Measurements from ENCODE around the gene EOMES.

Gene EOMES

GRCh38 chr3:27723815-27724458 is 1.8 kb upstream of the EOMES start:
- no peak for DNase-seq (ENCODE audit: extremely low read depth, insufficient read length)
- H3K27me3 ChIP-seq (replicated peaks; ENCODE audit: control insufficient read depth, insufficient read depth, low read length) = peaks cover 2% of the 10 kb centered on the region
- no peak overlapping the region for H3K4me3 ChIP-seq (replicated peaks; ENCODE audit: low read depth, low read length)
- no peaks in the 10 kb centered on the region for H3K36me3 ChIP-seq (ENCODE audit: control insufficient read depth, insufficient read depth, low read length)
- TF ChIP-seq CTCF (IDR thresholded peaks at IDR 0.05; ENCODE audit: insufficient read depth, low read length, poor library complexity, severe bottlenecking) = no peak

DNA sequence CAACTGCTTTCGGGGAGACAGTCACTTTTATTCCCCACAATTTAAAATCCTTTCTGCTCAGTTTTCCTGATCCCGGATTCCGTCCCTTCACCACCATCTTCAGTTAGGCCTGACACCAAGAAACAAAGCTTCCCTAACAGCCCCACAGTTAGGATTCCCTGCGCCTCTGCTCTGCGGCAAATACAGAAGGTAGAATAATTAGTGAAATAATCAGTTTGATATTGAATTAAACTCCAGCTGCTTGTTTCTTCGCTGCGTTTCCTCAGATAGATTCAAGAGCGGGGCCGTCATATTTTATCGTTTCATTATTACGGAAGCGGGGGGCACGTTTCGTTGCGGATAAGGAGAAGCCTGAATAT is 1.3 kb upstream of the EOMES start:
- Histone ChIP-seq H3K4me3 (replicated peaks; ENCODE audit: low read depth, low read length) (no peak overlapping the region), H3K36me3 (ENCODE audit: control insufficient read depth, insufficient read depth, low read length) (no peaks in the 10 kb centered on the region), H3K27me3 (replicated peaks; ENCODE audit: control insufficient read depth, insufficient read depth, low read length) (peaks cover 2% of the 10 kb centered on the region)
- TF ChIP-seq CTCF (IDR thresholded peaks at IDR 0.05; ENCODE audit: insufficient read depth, low read length, poor library complexity, severe bottlenecking) = no peak
- no peak for DNase-seq (ENCODE audit: extremely low read depth, insufficient read length)

- no peak overlapping the region for H3K4me3 ChIP-seq (replicated peaks; ENCODE audit: low read depth, low read length)
- H3K27me3 ChIP-seq (replicated peaks; ENCODE audit: control insufficient read depth, insufficient read depth, low read length) = peaks cover 2% of the 10 kb centered on the region
- DNase-seq (ENCODE audit: extremely low read depth, insufficient read length) = no peak
- no peak for TF ChIP-seq CTCF (IDR thresholded peaks at IDR 0.05; ENCODE audit: insufficient read depth, low read length, poor library complexity, severe bottlenecking)
- H3K36me3 ChIP-seq (ENCODE audit: control insufficient read depth, insufficient read depth, low read length) = no peaks in the 10 kb centered on the region
Observed at GRCh38 chr3:27723001-27723445, 900 bp upstream of the EOMES start.

GRCh38 chr3:27720899-27721716 is 1.0 kb downstream of the EOMES start:
- TF ChIP-seq CTCF (IDR thresholded peaks at IDR 0.05; ENCODE audit: insufficient read depth, low read length, poor library complexity, severe bottlenecking) = no peak
- H3K36me3 ChIP-seq (ENCODE audit: control insufficient read depth, insufficient read depth, low read length) = no peaks in the 10 kb centered on the region
- H3K4me3 ChIP-seq (replicated peaks; ENCODE audit: low read depth, low read length) = peak overlapping the region; percentile 42
- peaks cover 2% of the 10 kb centered on the region for H3K27me3 ChIP-seq (replicated peaks; ENCODE audit: control insufficient read depth, insufficient read depth, low read length)
- peak; percentile 47 for DNase-seq (ENCODE audit: extremely low read depth, insufficient read length)

DNA sequence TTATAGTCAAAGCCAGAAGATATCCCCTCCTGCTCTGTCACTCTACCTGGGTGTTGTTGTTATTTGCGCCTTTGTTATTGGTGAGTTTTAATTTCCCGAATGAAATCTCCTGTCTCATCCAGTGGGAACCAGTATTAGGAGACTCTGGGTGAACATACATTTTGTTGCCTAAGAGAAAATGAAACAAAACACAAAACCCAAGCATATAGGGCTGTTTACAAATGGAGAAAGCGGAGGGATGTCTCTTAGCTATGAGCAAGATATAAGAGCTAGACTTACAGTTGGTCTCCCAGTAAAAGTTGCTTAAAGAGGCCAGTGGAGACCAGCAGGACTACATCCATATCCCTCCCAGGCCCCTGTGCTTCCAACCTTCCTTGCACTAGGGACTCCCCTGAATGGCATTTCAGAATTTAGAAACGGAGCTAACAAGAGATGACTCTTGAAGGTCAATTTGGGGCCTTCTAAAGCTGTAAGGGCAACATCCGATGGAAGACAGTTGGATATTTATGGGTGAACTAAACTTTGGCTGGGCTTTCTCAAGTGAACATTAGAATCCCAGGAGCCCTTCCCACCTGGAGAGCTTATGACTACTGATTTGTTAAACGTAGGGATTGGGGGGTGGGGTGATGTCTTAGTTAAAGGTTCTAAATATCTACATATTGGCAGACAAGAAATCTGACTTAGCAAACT is 2.7 kb downstream of the EOMES start:
- no peak for DNase-seq (ENCODE audit: extremely low read depth, insufficient read length)
- TF ChIP-seq CTCF (IDR thresholded peaks at IDR 0.05; ENCODE audit: insufficient read depth, low read length, poor library complexity, severe bottlenecking) = no peak
- H3K36me3 ChIP-seq (ENCODE audit: control insufficient read depth, insufficient read depth, low read length) = no peaks in the 10 kb centered on the region
- H3K4me3 ChIP-seq (replicated peaks; ENCODE audit: low read depth, low read length) = no peak overlapping the region
- H3K27me3 ChIP-seq (replicated peaks; ENCODE audit: control insufficient read depth, insufficient read depth, low read length) = peaks cover 2% of the 10 kb centered on the region
